G401 (cell line): ENCODE results near the gene RASGEF1B. TPM values are rescaled to one million over a fixed set of nuclear protein-coding genes. Genes with fewer than 3 reads are reported as not detected.
"Not testable (repeated sequence)": the region's sequence is repeated elsewhere in the genome, so short reads cannot be mapped to it uniquely, and the experiment has no call there.

ENCODE experiments used
- DNase-seq: peaks from one replicate; pipeline ENCODE4 v3.0.0-alpha.2; 2015; ENCODE audit warnings: low spot score
- in situ Hi-C: cut with HindIII; loops from 2 replicates; pipeline ENCODE4 v1.10.0; 2016; ENCODE audit warnings: low sequenced_read_pairs, mixed read lengths
- total RNA-seq: library from RNA; depleted of rRNA; stranded (reverse); fragments of >200 nt; shearing (Covaris generic); gene quantifications from 2 replicates; pipeline ENCODE4 v1.2.3, GENCODE V29; 2014

RASGEF1B gene
- total RNA-seq, 1 experiment from 2014 or later, result not detected

GRCh38 chr4:81502564-81502963 lies 30.9 kb upstream of the RASGEF1B start:
- in situ Hi-C loops, result no loop called here
- no peak for DNase-seq

GRCh38 chr4:81499840-81500239 lies 28.1 kb upstream of the RASGEF1B start:
- in situ Hi-C loops, result no loop called here
- no peak for DNase-seq

GRCh38 chr4:81498551-81499099 lies 26.9 kb upstream of the RASGEF1B start:
- in situ Hi-C loops, result no loop called here

GRCh38 chr4:81498046-81498445 lies 26.3 kb upstream of the RASGEF1B start:
- in situ Hi-C loops, result no loop called here
- DNase-seq, result no peak

More at GRCh38 chr4:81498551-81499099, 26.9 kb upstream of the RASGEF1B start:
- DNase-seq, result no peak

GRCh38 chr4:81495345-81495744 lies 23.6 kb upstream of the RASGEF1B start:
- in situ Hi-C loops, result no loop called here
- no peak for DNase-seq

- DNase-seq, result no peak
- in situ Hi-C loops, result no loop called here
Measured at GRCh38 chr4:81494031-81494431, 22.3 kb upstream of the RASGEF1B start.

GRCh38 chr4:81492606-81493230 lies 21.0 kb upstream of the RASGEF1B start:
- DNase-seq, result no peak
- in situ Hi-C loops, result no loop called here

- in situ Hi-C loops, result no loop called here
- no peak for DNase-seq
Measured at GRCh38 chr4:81491943-81492342, 20.2 kb upstream of the RASGEF1B start.

GRCh38 chr4:81490403-81491160 lies 18.9 kb upstream of the RASGEF1B start:
- in situ Hi-C loops, result no loop called here
- no peak for DNase-seq

GRCh38 chr4:81486502-81486901 lies 14.8 kb upstream of the RASGEF1B start:
- in situ Hi-C loops, result no loop called here
- no peak for DNase-seq

GRCh38 chr4:81485310-81485980 lies 13.7 kb upstream of the RASGEF1B start:
- no peak for DNase-seq
- in situ Hi-C loops, result no loop called here

- in situ Hi-C loops, result no loop called here
Measured at GRCh38 chr4:81482326-81482725, 10.6 kb upstream of the RASGEF1B start.

GRCh38 chr4:81481151-81481550 lies 9.4 kb upstream of the RASGEF1B start:
- in situ Hi-C loops, result no loop called here
- DNase-seq, result no peak

More at GRCh38 chr4:81482326-81482725, 10.6 kb upstream of the RASGEF1B start:
- DNase-seq, result no peak

GRCh38 chr4:81479573-81479972 lies 7.9 kb upstream of the RASGEF1B start:
- DNase-seq, in situ Hi-C loops: not testable (repeated sequence)

- DNase-seq, result peak; percentile 67
- in situ Hi-C loops, result not testable (repeated sequence)
Measured at GRCh38 chr4:81473331-81474265, 1.9 kb upstream of the RASGEF1B start.

GRCh38 chr4:81472281-81473182 lies 825 bp upstream of the RASGEF1B start:
- in situ Hi-C loops, result no loop called here
- DNase-seq, result peak; percentile 71

- in situ Hi-C loops, result no loop called here
- no peak for DNase-seq
Measured at GRCh38 chr4:81471298-81471587, 464 bp downstream of the RASGEF1B start.
